NCI-H1694 treated with DMSO at 0.1 percent for 48 hours (cell line): ENCODE data around the gene SLC25A26.
"Not testable (repeated sequence)": the region's sequence is repeated elsewhere in the genome, so short reads cannot be mapped to it uniquely, and the experiment has no call there.

Experiments used
- DNase-seq: peaks from one replicate; lab custom pipeline; 2025; lab: John Stamatoyannopoulos, UW

Gene SLC25A26

GRCh38 chr3:66270288-66270687 is 49.5 kb downstream of the SLC25A26 start:
- no peak for DNase-seq

GRCh38 chr3:66270701-66271100 is 49.9 kb downstream of the SLC25A26 start:
- no peak for DNase-seq

GRCh38 chr3:66271231-66271630 is 50.4 kb downstream of the SLC25A26 start:
- DNase-seq = no peak

GRCh38 chr3:66272016-66272415 is 51.2 kb downstream of the SLC25A26 start:
- DNase-seq = no peak

GRCh38 chr3:66274837-66275236 is 54.0 kb downstream of the SLC25A26 start:
- DNase-seq = not testable (repeated sequence)

- DNase-seq = peak; percentile 11
These were observed 56.0 kb downstream of the SLC25A26 start for GRCh38 chr3:66276705-66277274.

GRCh38 chr3:66279168-66279567 is 58.4 kb downstream of the SLC25A26 start:
- no peak for DNase-seq

GRCh38 chr3:66280304-66280703 is 59.5 kb downstream of the SLC25A26 start:
- DNase-seq = no peak

- not testable (repeated sequence) for DNase-seq
These were observed 71.1 kb downstream of the SLC25A26 start for GRCh38 chr3:66291922-66292321.

- DNase-seq = no peak
These were observed 76.6 kb downstream of the SLC25A26 start for GRCh38 chr3:66297260-66297873.

GRCh38 chr3:66297900-66298299 is 77.1 kb downstream of the SLC25A26 start:
- no peak for DNase-seq

GRCh38 chr3:66298591-66298990 is 77.8 kb downstream of the SLC25A26 start:
- no peak for DNase-seq

GRCh38 chr3:66299085-66299484 is 78.3 kb downstream of the SLC25A26 start:
- not testable (repeated sequence) for DNase-seq

GRCh38 chr3:66299891-66300290 is 79.1 kb downstream of the SLC25A26 start:
- DNase-seq = no peak

GRCh38 chr3:66302288-66302687 is 81.5 kb downstream of the SLC25A26 start:
- no peak for DNase-seq

- no peak for DNase-seq
These were observed 82.7 kb downstream of the SLC25A26 start for GRCh38 chr3:66303491-66303901.

- DNase-seq = no peak
These were observed 83.5 kb downstream of the SLC25A26 start for GRCh38 chr3:66304293-66304692.

GRCh38 chr3:66306086-66306485 is 85.3 kb downstream of the SLC25A26 start:
- DNase-seq = not testable (repeated sequence)

GRCh38 chr3:66306991-66307390 is 86.2 kb downstream of the SLC25A26 start:
- not testable (repeated sequence) for DNase-seq

GRCh38 chr3:66312039-66312438 is 91.2 kb downstream of the SLC25A26 start:
- DNase-seq = no peak

GRCh38 chr3:66314455-66314854 is 93.7 kb downstream of the SLC25A26 start:
- no peak for DNase-seq

- no peak for DNase-seq
These were observed 97.1 kb downstream of the SLC25A26 start for GRCh38 chr3:66317750-66318376.

- DNase-seq = no peak
These were observed 99.6 kb downstream of the SLC25A26 start for GRCh38 chr3:66320390-66320789.

GRCh38 chr3:66322436-66322835 is 101.6 kb downstream of the SLC25A26 start:
- DNase-seq = no peak
